Ascending aorta (tissue), 2 donors: Measurements from ENCODE around the gene SRM. TPM values are rescaled to one million over a fixed set of nuclear protein-coding genes. Genes with fewer than 3 reads are reported as not detected.
"Not testable (repeated sequence)": the region's sequence is repeated elsewhere in the genome, so short reads cannot be mapped to it uniquely, and the experiment has no call there.

Source experiments
- DNase-seq, 2 donors: peaks; one replicate each; pipeline ENCODE4 v3.0.0-alpha.2; 2019; ENCODE audit warnings: low spot score in 2 of 2
- H3K27ac ChIP-seq, 2 donors: fragments of 200-600 bp; sonication (generic); one replicate each; pipeline ENCODE4 v1.5.1; 2016 to 2017; ENCODE audit warnings: mild to moderate bottlenecking in 1 of 2
- H3K27me3 ChIP-seq: fragments of 200-600 bp; sonication (generic); one replicate; pipeline ENCODE4 v1.5.1; 2017
- H3K36me3 ChIP-seq, 2 donors: fragments of 200-600 bp; sonication (generic); one replicate each; pipeline ENCODE4 v1.5.1; 2016
- H3K4me1 ChIP-seq, 2 donors: fragments of 200-600 bp; sonication (generic); one replicate each; pipeline ENCODE4 v1.5.1; 2016 to 2017; ENCODE audit warnings: mild to moderate bottlenecking in 1 of 2
- H3K4me3 ChIP-seq, 2 donors: fragments of 200-600 bp; sonication (generic); one replicate each; pipeline ENCODE4 v1.5.1; 2016 to 2017; ENCODE audit warnings: mild to moderate bottlenecking in 1 of 2
- H3K9me3 ChIP-seq, 2 donors: fragments of 200-600 bp; sonication (generic); one replicate each; pipeline ENCODE4 v1.5.1; 2016
- CTCF ChIP-seq, 3 experiments: fragments of 200-600 bp in 2 of 3; fragments of 450-650 bp in 1 of 3; sonication (generic) in 2 of 3; IDR thresholded peaks; one replicate each; pipeline ENCODE4 v1.5.1; 2016 to 2019; ENCODE audit warnings: antibody characterized with exemption in 3 of 3, mild to moderate bottlenecking in 1 of 3, moderate library complexity in 1 of 3
- intact Hi-C: fragments of 100-400 bp; cut with DNase I; formaldehyde crosslinking; loops from one replicate; pipeline ENCODE4 v1.15.1; 2023
- total RNA-seq: library from RNA; depleted of rRNA; stranded (reverse); fragments of >200 nt; gene quantifications from one replicate; pipeline ENCODE4 v1.1.0, GENCODE V29; 2016

Gene SRM
- total RNA-seq, 1 donor from 2014 or later = 175 TPM

- intact Hi-C loops = no loop called here
- H3K27ac ChIP-seq = no peak overlapping the region
- DNase-seq = no peak
- H3K4me3 ChIP-seq = no peak overlapping the region
- H3K4me1 ChIP-seq = no peaks in the 10 kb centered on the region
- TF ChIP-seq CTCF (IDR thresholded peaks at IDR 0.05) = no peak
- no peaks in the 10 kb centered on the region for H3K9me3 ChIP-seq
- H3K27me3 ChIP-seq = no peaks in the 10 kb centered on the region
- H3K36me3 ChIP-seq = peaks cover 62 to 71% of the 10 kb centered on the region in 2 donors
Observed at GRCh38 chr1:11080931-11081330, 21.1 kb upstream of the SRM start.

GRCh38 chr1:11078631-11079030 is 18.8 kb upstream of the SRM start:
- no peak overlapping the region for H3K4me3 ChIP-seq
- intact Hi-C loops = no loop called here
- TF ChIP-seq CTCF (IDR thresholded peaks at IDR 0.05) = no peak
- no peak for DNase-seq
- H3K4me1 ChIP-seq = no peaks in the 10 kb centered on the region
- H3K27me3 ChIP-seq = no peaks in the 10 kb centered on the region
- H3K9me3 ChIP-seq = no peaks in the 10 kb centered on the region
- peaks cover 83 to 94% of the 10 kb centered on the region in 2 donors for H3K36me3 ChIP-seq
- H3K27ac ChIP-seq = no peak overlapping the region

DNA sequence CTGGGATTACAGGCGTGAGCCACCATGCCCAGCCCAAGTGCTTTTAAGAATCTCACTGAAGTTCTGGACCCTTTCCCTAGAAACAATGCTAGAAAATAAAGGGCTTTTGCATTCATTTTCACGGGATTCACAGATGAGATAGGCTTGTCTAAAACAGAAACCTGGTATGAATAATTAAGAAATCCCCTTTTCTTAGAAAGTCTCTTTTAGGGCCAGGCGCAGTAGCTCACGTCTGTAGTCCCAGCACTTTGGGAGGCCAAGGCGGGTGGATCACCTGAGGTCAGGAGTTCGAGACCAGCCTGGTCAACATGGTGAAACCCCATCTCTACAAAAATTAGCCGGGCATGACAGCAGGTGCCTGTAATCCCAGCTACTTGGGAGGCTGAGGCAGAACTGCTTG is 13.6 kb upstream of the SRM start:
- H3K4me3 ChIP-seq, H3K27ac ChIP-seq, H3K27me3 ChIP-seq, H3K9me3 ChIP-seq, intact Hi-C loops, DNase-seq, H3K4me1 ChIP-seq: not testable (repeated sequence)
- peaks cover 83 to 97% of the 10 kb centered on the region in 2 donors for H3K36me3 ChIP-seq

- H3K36me3 ChIP-seq = peaks cover 87 to 100% of the 10 kb centered on the region in 2 donors
- no peak for DNase-seq
- no peak overlapping the region for H3K27ac ChIP-seq
- no peak for TF ChIP-seq CTCF (IDR thresholded peaks at IDR 0.05)
- H3K4me1 ChIP-seq = no peaks in the 10 kb centered on the region
- H3K27me3 ChIP-seq = no peaks in the 10 kb centered on the region
- intact Hi-C loops = no loop called here
- H3K4me3 ChIP-seq = no peak overlapping the region
- H3K9me3 ChIP-seq = no peaks in the 10 kb centered on the region
Observed at GRCh38 chr1:11072216-11072917, 12.5 kb upstream of the SRM start.

- H3K27ac ChIP-seq = no peak overlapping the region
- DNase-seq = no peak
- intact Hi-C loops = no loop called here
Observed at GRCh38 chr1:11071463-11072215, 11.8 kb upstream of the SRM start.

More at GRCh38 chr1:11071463-11072215, 11.8 kb upstream of the SRM start:
- Histone ChIP-seq H3K4me3 (no peak overlapping the region), H3K9me3 (no peaks in the 10 kb centered on the region), H3K27me3 (no peaks in the 10 kb centered on the region), H3K4me1 (no peaks in the 10 kb centered on the region), H3K36me3 (peaks cover 86 to 100% of the 10 kb centered on the region in 2 donors)
- no peak for TF ChIP-seq CTCF (IDR thresholded peaks at IDR 0.05)
